Measurements from ENCODE around the gene ADAM30. TPM values are rescaled to one million over a fixed set of nuclear protein-coding genes. Genes with fewer than 3 reads are reported as not detected.

ADAM30 gene
- total RNA-seq, 1 donor from 2014 or later = not detected

DNA sequence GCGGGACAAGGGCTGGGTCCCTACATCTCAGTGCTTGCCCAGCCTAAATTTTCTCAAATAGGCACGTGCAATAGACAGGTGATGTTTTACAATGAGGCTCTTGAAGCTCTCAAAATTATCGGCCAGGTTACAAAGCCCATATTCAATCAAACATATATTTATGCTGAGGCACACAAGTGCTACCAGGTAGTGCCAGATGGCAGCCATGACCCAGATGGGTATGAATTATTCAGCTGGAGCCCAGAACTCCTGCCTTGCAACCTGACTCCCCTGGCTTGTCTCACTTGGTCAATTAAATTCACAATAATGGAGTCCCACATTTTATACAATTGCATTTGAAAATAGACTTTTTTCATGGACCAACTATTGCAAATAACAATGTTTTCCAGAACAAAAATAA, 12.3 kb upstream of the ADAM30 start:
- peaks cover 14% of the 10 kb centered on the region for H3K36me3 ChIP-seq
- H3K4me3 ChIP-seq = no peak overlapping the region
- H3K27ac ChIP-seq = no peak overlapping the region
- no peaks in the 10 kb centered on the region for H3K4me1 ChIP-seq
- no peaks in the 10 kb centered on the region for H3K27me3 ChIP-seq (ENCODE audit: low read depth)
- no peak for ATAC-seq
- intact Hi-C loops (cut with DNase I) = no loop called here
- TF ChIP-seq, protein P1, sequence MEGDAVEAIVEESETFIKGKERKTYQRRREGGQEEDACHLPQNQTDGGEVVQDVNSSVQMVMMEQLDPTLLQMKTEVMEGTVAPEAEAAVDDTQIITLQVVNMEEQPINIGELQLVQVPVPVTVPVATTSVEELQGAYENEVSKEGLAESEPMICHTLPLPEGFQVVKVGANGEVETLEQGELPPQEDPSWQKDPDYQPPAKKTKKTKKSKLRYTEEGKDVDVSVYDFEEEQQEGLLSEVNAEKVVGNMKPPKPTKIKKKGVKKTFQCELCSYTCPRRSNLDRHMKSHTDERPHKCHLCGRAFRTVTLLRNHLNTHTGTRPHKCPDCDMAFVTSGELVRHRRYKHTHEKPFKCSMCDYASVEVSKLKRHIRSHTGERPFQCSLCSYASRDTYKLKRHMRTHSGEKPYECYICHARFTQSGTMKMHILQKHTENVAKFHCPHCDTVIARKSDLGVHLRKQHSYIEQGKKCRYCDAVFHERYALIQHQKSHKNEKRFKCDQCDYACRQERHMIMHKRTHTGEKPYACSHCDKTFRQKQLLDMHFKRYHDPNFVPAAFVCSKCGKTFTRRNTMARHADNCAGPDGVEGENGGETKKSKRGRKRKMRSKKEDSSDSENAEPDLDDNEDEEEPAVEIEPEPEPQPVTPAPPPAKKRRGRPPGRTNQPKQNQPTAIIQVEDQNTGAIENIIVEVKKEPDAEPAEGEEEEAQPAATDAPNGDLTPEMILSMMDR (IDR thresholded peaks at IDR 0.05) = no peak
- peaks cover 6% of the 10 kb centered on the region for H3K9me3 ChIP-seq
- DNase-seq = no peak

DNA sequence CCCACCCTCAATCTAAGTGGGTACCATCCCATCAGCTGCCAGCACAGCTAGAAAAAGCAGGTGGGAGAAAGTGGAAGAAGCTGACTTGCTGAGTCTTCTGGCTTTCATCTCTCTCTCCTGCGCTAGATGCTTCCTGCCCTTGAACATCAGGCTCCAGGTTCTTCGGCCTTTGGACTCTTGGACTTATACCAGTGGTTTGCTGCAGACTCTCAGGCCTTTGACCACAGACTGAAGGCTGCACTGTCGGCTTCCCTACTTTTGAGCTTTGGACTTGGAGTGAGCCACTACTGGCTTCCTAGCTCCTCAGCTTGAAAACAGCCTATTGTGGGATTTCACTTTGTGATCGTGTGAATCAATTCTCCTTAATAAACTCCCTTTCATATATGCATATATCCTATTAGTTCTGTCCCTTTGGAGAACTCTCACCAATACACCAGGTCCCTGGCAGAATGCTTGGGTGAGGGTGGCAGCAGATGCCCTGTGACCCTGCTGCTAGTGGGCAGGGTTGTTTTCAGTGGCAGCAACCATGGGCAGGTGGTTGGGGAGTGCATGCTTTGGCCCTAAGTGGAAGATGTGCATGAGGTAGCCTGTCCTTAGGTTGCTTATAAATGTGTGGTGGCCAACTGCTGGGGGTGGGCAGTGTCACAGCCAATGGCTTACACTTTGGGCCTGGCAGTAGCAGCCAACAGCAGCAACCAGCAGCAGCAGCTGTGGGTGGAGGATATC, 10.8 kb upstream of the ADAM30 start:
- intact Hi-C loops (cut with DNase I) = no loop called here
- TF ChIP-seq, protein P1 (IDR thresholded peaks at IDR 0.05) = no peak
- Histone ChIP-seq H3K4me1 (no peaks in the 10 kb centered on the region), H3K4me3 (no peak overlapping the region), H3K27ac (no peak overlapping the region), H3K27me3 (ENCODE audit: low read depth) (no peaks in the 10 kb centered on the region), H3K36me3 (peaks cover 4% of the 10 kb centered on the region), H3K9me3 (peaks cover 6% of the 10 kb centered on the region)
- DNase-seq = no peak
- no peak for ATAC-seq

DNA sequence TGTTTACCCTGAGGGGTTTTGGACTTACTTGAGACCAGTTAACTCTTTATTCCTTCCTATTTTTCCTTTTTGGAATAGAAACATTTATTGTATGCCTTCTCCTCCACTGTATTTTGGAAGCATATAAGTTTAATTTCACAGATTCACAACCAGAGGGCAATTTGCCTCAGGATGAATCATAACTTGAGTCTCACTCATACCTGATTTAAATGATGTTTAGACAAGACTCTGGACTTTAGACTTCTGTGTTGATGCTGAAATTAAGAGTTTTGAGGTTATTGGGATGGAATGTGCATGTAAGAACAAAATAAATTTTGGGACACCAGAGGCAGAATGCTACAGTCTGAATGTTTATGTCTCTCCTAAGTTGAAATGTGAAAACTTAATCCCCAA, 7.1 kb upstream of the ADAM30 start:
- Histone ChIP-seq H3K4me1 (no peaks in the 10 kb centered on the region), H3K4me3 (no peak overlapping the region), H3K27me3 (ENCODE audit: low read depth) (no peaks in the 10 kb centered on the region), H3K36me3 (no peaks in the 10 kb centered on the region), H3K9me3 (peaks cover 6% of the 10 kb centered on the region), H3K27ac (no peak overlapping the region)
- DNase-seq (no peak), ATAC-seq (no peak)
- TF ChIP-seq, protein P1 (IDR thresholded peaks at IDR 0.05) = no peak
- intact Hi-C loops (cut with DNase I) = no loop called here

DNA sequence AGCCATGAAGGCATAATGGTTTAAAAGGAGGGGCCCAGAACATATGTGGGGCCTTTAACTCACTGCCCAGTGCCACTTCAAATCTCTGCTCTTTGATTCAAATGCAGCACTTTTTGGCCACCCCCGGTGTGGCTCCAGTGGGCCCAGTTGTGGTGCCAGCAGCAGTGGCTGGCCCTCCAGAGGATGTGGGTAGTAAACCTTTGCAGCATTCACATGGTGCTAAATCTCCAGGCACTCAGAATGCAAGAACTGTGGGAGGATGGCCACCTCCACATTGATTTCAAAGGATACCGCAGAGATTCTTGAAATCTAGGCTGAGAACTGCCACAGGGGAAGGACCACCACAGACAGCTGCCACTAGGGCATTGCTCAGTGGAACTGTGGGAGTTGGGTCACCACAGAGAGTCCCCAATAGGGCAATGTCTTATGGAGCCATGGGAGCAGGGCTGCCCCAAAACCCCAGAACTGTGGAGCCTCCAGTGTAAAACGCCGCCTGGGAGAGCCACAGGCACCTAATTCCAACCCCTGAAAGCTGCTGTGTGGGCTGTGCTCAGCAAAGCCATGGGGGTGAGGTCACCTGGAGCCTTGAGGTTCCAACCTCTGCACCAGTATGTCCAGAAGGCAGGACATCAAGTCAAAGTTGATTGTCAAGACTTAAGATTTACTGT, 6.6 kb upstream of the ADAM30 start:
- no peaks in the 10 kb centered on the region for H3K27me3 ChIP-seq (ENCODE audit: low read depth)
- ATAC-seq = no peak

DNA sequence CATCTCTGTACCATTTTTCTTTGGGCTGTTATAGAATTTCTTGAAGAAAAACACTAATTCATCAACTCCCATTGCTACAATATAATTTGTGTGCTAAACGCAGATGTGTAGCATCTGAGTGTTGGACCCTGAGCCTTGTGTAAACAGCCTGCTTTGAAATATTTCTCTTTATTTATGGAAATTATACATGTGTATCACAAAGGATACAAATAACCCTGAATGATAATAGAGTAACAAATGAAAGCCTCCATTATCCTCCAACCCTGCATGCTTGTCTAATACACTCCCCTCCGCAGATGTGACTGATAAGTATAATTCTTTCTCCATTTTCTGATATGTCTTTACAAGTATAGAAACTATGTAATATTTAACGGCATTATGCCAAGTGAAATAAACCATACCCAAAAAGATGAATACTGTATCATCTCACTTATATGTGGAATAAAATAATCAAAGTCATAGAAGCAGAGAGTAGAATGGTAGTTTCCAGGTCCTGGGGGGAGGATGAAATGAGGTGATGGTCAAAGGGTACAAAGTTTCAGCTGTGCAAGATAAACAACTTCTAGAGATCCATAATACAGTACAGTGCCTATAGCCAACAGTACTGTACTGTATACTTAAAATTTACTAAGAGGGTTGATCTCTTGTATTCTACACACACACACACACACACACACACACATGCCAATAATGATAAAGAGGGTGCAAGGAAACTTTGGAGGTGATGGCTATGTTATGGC, 2.8 kb upstream of the ADAM30 start:
- H3K27ac ChIP-seq = no peak overlapping the region
- no peak for ATAC-seq
- TF ChIP-seq, protein P1 (IDR thresholded peaks at IDR 0.05) = no peak
- no peaks in the 10 kb centered on the region for H3K36me3 ChIP-seq
- no peaks in the 10 kb centered on the region for H3K9me3 ChIP-seq
- H3K27me3 ChIP-seq (ENCODE audit: low read depth) = no peaks in the 10 kb centered on the region
- DNase-seq = no peak
- no peaks in the 10 kb centered on the region for H3K4me1 ChIP-seq
- intact Hi-C loops (cut with DNase I) = no loop called here
- no peak overlapping the region for H3K4me3 ChIP-seq

More for the DNA sequence above, 6.6 kb upstream of the ADAM30 start:
- no peaks in the 10 kb centered on the region for H3K36me3 ChIP-seq
- no peaks in the 10 kb centered on the region for H3K4me1 ChIP-seq
- DNase-seq = no peak
- no peak overlapping the region for H3K27ac ChIP-seq
- no peak overlapping the region for H3K4me3 ChIP-seq
- TF ChIP-seq, protein P1 (IDR thresholded peaks at IDR 0.05) = no peak
- intact Hi-C loops (cut with DNase I) = no loop called here
- H3K9me3 ChIP-seq = peaks cover 6% of the 10 kb centered on the region
